ENCODE data around the gene AHRR. TPM values are rescaled to one million over a fixed set of nuclear protein-coding genes. Genes with fewer than 3 reads are reported as not detected.

AHRR gene
- total and polyA plus RNA-seq, 2 of the 4 experiments (the other 2 are of a cell fraction): 15.6 to 37.1 TPM

GRCh38 chr5:464843-465590 is 143.5 kb downstream of the AHRR start (continued):
- TF ChIP-seq NFE2L2 (IDR thresholded peaks at IDR 0.05; ENCODE audit: low read depth, low read length): no peak

DNA sequence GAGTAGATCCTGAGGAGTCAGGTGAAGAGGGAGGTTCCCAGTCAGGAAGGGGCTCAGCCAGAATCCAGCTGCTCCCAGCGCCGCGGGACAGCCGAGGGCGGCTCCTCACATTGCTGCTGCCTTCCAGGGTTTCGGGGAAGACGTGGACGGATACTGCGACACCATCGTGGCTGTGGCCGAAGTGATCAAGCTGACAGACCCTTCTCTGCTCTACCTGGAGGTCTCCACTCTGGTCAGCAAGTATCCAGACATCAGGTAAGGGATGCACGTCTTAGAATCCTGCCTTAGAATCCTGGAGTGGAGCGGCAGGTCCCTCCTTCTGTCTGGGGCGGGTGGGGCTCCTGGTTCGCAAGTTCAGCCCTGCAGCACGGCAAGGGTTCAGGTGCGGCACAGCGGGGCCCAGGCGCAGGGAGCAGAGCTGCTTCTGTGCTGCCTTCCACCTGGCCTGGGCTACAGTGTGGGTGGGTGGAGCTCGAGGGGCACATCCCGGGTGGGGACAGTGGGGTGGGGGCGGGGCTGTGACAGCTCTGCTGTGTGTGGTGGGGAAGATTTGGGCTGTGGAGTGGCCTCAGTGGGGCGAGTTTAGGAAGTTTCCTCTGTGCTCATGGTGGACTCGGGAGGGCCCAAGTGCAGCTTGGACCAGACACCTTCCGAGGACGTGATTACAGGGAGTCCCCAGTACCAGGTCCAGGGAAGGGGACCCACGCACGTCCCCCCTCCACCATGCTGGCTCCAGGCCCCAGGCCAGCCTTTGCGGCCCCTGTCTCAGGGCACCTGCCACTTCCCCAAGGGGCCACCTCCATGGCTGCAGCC is 144.3 kb downstream of the AHRR start:
- no peak overlapping the region for H4K5ac ChIP-seq (ENCODE audit: low read depth, low read length)
- no peak overlapping the region for H2BK15ac ChIP-seq (ENCODE audit: low read depth, low read length)
- dilution Hi-C loops (cut with HindIII; ENCODE audit: low sequenced_read_pairs, unreplicated experiment): no loop called here
- no peak overlapping the region for H3K23ac ChIP-seq (ENCODE audit: low read depth, low read length)
- DNase-seq (no peak), ATAC-seq (ENCODE audit: low read depth) (no peak)
- H3K27me3 ChIP-seq (ENCODE audit: control insufficient read depth, insufficient read depth, low read length): no peaks in the 10 kb centered on the region
- H3K79me1 ChIP-seq (ENCODE audit: low read depth in 1 of 2, low read length in 2 of 2): peaks cover 6 to 18% of the 10 kb centered on the region in 2 experiments
- H2BK120ac ChIP-seq (ENCODE audit: low read depth, low read length): no peak overlapping the region
- H3K9me1 ChIP-seq (ENCODE audit: insufficient read depth, low read length): no peaks in the 10 kb centered on the region; the same call in 1 of the 2 replicates
- no peak overlapping the region for H3K4ac ChIP-seq (ENCODE audit: low read depth, low read length)
- no peak overlapping the region for H2AK5ac ChIP-seq (ENCODE audit: low read depth, low read length)
- no peak overlapping the region for H4K8ac ChIP-seq (ENCODE audit: low read depth in 2 of 2, low read length in 2 of 2)
- H3K4me2 ChIP-seq (ENCODE audit: low read depth, low read length): no peak overlapping the region
- no peak overlapping the region for H3K14ac ChIP-seq (replicated peaks; ENCODE audit: low read depth, low read length)
- H3K4me1 ChIP-seq (ENCODE audit: control insufficient read depth, insufficient read depth, low read length): no peaks in the 10 kb centered on the region
- H2BK5ac ChIP-seq (ENCODE audit: low read depth, low read length, poor library complexity, severe bottlenecking): no peak overlapping the region
- H2BK20ac ChIP-seq (ENCODE audit: low read depth, low read length): no peak overlapping the region
- H3K9me3 ChIP-seq (ENCODE audit: control insufficient read depth, insufficient read depth, low read length): no peaks in the 10 kb centered on the region
- POLR2A ChIA-PET (ENCODE audit: unreplicated experiment): no interaction called here
- in situ Hi-C loops (cut with MboI; ENCODE audit: low sequenced_read_pairs): no loop called here
- H4K91ac ChIP-seq (ENCODE audit: insufficient read depth, low read depth, low read length): no peak overlapping the region
- no peak overlapping the region for H3K56ac ChIP-seq (ENCODE audit: extremely low read depth, insufficient read depth, low read length)
- H3K36me3 ChIP-seq (ENCODE audit: control insufficient read depth, insufficient read depth, low read length): peaks cover 54% of the 10 kb centered on the region
- H3K18ac ChIP-seq (ENCODE audit: low read depth, low read length): no peak overlapping the region
- 97% methylated on average over 13 of the region's 29 CpGs; no CpG with 5 or more reads in 1 of the 2 experiments for WGBS, 2 experiments (ENCODE audit: extremely low coverage in 2 of 2, insufficient read length in 1 of 2)
- no peak overlapping the region for H3K9ac ChIP-seq (ENCODE audit: low read depth, low read length)
- no peak overlapping the region for H3K4me3 ChIP-seq (ENCODE audit: insufficient read depth, low read depth, low read length)
- peaks cover under 1% of the 10 kb centered on the region; the same call in 1 of the 2 replicates for H4K20me1 ChIP-seq (ENCODE audit: insufficient read depth, low read length)
- H2AFZ ChIP-seq (replicated peaks; ENCODE audit: low read length, poor library complexity): no peak overlapping the region
- no TSS peak for BruUV-seq (replicated peaks)
- no peak overlapping the region for H2AK9ac ChIP-seq (replicated peaks; ENCODE audit: low read depth, low read length, poor library complexity)
- CTCF ChIA-PET: interaction anchor here (2.0 kb wide), 1 partner anchor 19 kb away, joined by 4 read pairs; no protein-coding TSS in a partner anchor
- intact Hi-C loops (cut with micrococcal nuclease): no loop called here
- H3K27ac ChIP-seq (ENCODE audit: insufficient read depth, low read length): no peak overlapping the region
- TF ChIP-seq USF2 (IDR thresholded peaks at IDR 0.05; ENCODE audit: low read depth, low read length): no peak
- no peak for TF ChIP-seq RCOR1 (IDR thresholded peaks at IDR 0.05; ENCODE audit: insufficient replicate concordance, low read length)
- TF ChIP-seq POLR2A (IDR thresholded peaks at IDR 0.05; ENCODE audit: low read depth, low read length): no peak
- no peak for TF ChIP-seq MAFK (IDR thresholded peaks at IDR 0.05; ENCODE audit: low read depth, low read length)
- TF ChIP-seq RFX5 (IDR thresholded peaks at IDR 0.05; ENCODE audit: low read depth, low read length): no peak
- no peak for TF ChIP-seq MXI1 (IDR thresholded peaks at IDR 0.05; ENCODE audit: borderline replicate concordance, low read depth, low read length)
- no peak for TF ChIP-seq SMC3 (IDR thresholded peaks at IDR 0.05; ENCODE audit: low read depth, low read length)
- no peak for TF ChIP-seq CHD1 (IDR thresholded peaks at IDR 0.05; ENCODE audit: low read depth, low read length)
- no peak for TF ChIP-seq BHLHE40 (IDR thresholded peaks at IDR 0.05; ENCODE audit: low read depth, low read length)
- TF ChIP-seq CTCF (conservative IDR thresholded peaks at IDR 0.05; ENCODE audit: low read depth, low read length): no peak
